GM10266 (cell line): ENCODE measurements around the gene SIM2.

Experiments
- DNase-seq: peaks from one replicate; pipeline ENCODE4 v3.0.0; 2012; ENCODE audit errors: extremely low spot score
- CTCF ChIP-seq: IDR thresholded peaks from 2 replicates; pipeline ENCODE4 v1.5.1; 2012; ENCODE audit warnings: mild to moderate bottlenecking, low read depth; ENCODE audit not compliant: control insufficient read depth, insufficient read depth; ENCODE audit errors: missing control alignments

SIM2 gene

GRCh38 chr21:36743446-36743845 is 44.5 kb downstream of the SIM2 start:
- DNase-seq, result no peak
- TF ChIP-seq CTCF, result no peak

GRCh38 chr21:36744190-36744559 is 45.3 kb downstream of the SIM2 start:
- DNase-seq, result no peak
- no peak for TF ChIP-seq CTCF

GRCh38 chr21:36744560-36745231 is 45.8 kb downstream of the SIM2 start:
- no peak for TF ChIP-seq CTCF
- DNase-seq, result no peak

- no peak for DNase-seq
- TF ChIP-seq CTCF, result no peak
Observed at GRCh38 chr21:36745459-36745858, 46.5 kb downstream of the SIM2 start.

- DNase-seq, result no peak
- TF ChIP-seq CTCF, result no peak
Observed at GRCh38 chr21:36747041-36747814, 48.3 kb downstream of the SIM2 start.

GRCh38 chr21:36747815-36748383 is 49.0 kb downstream of the SIM2 start:
- DNase-seq, result peak; percentile 86
- TF ChIP-seq CTCF, result peak; percentile 67
